NCI-H2107 (cell line): ENCODE results near the gene CADM1.

ENCODE experiments used
- DNase-seq: peaks from one replicate; lab custom pipeline; 2025; lab: John Stamatoyannopoulos, UW

Gene CADM1

DNA sequence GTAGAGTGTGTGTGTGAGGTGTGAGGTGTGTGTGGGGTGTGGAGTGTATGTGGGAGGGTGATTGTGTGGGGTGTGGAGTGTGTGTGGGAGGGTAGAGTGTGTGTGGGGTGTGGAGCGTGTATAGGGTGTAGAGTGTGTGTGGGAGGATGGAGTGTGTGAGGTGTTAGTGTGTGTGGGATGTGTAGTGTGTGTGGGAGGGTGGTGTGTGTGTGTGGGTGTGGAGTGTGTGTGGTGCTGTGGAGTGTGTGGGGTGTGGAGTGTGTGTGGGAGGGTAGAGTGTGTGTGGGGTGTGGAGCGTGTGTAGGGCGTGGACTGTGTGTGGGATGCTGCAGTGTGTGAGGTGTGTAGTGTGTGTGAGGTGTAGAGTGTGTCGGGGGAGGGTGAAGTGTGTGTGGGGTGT is 356.1 kb downstream of the CADM1 start:
- DNase-seq = no peak

DNA sequence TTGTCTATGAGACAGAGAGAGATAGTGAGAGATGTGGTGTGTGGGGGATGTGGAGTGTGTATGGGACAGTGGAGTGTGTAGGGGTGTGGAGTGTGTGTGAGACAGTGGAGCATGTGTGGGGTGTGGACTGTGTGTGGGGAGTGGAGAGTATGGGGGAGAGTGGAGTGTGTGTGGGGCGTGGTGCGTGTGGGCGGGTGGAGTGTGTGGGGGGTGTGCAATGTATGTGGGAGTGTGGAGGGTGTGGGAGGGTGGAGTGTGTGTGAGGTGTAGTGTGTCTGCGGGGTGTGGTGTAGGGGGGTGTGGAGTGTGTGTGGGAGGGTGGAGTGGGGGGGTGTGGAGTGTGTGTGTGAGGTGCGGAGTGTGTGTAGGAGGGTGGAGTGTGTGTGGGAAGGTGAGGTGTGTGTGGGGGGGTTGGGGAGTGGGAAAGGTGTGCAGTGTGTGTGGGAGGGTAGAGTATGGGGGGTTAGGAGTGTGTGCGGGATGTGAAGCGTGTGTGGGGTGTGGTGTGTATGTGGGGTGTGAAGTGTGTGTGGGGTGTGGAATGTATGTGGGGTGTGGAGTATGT is 356.9 kb downstream of the CADM1 start:
- no peak for DNase-seq

DNA sequence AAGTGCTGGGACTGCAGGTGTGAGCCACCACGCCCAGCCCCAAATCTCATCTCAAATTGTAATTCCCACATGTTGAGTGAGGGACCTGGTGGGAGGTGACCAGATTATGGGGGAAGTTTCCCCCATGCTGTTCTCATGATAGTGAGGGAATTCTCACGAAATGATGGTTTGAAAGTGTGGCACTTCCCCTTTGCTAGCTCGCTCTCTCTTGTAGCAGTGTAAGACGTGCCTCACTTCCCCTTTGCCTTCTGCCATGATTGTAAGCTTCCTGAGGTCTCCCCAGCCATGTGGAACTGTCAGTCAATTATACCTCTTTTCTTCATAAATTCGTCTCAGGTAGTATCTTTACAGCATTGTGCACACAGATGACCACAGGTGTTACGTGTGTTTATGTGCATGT is 357.8 kb downstream of the CADM1 start:
- no peak for DNase-seq

DNA sequence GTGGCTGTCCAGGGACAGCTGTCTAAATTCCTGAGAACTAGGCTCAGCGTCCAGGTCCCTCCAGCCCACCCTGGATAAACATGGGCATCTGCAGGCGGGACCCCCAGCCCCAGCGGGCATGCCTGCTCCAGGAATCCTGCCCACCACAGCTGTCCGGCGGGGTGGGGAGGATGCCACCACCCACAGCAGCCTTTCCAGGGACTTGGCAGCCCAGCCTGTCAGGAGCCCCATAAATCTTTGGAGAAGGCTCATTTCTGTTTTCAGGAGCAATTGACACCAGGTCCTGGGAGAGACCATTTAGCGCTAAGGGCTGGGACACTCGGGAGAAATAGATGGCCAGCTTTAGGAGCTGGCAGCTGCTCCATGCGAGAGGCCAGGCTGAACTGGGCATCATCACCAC is 358.9 kb downstream of the CADM1 start:
- no peak for DNase-seq

DNA sequence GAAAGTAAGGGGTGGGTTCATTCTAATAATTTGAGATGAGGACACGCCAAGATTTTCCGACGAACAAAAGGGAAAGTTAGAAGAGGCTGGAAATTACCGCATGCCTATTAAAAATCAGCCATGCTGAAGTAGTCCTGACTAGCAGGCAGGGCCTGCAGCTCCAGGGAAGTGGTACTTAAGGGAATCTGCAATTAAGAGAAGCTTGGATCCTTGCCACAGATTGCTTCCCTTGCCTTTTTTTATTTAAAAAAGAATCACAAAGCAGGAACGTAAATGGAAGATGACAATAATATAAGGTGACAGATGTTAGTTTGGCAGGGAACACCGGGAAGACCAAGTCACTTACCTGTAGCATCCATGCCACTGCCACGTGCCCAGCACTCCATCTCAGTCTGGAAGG is 359.3 kb downstream of the CADM1 start:
- DNase-seq = peak; percentile 22

DNA sequence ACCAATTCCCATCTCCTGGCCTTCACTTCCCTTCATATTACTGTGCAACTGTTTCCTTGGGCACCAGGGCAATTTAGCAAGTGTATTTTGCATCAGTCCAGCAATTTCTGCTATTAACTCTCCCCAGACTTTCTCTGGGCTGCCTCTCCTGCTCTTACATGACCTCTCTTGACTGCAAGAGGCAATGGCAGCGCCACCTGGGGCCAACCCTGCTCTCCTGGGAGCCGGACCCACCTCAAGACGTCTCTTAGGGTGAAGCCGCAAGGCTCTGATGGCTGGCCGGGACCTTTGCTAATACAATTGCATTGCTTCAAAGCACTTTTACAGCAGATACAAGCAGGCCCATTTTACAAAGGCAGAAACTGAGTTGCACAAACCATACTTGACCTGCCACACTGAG is 360.2 kb downstream of the CADM1 start:
- no peak for DNase-seq

DNA sequence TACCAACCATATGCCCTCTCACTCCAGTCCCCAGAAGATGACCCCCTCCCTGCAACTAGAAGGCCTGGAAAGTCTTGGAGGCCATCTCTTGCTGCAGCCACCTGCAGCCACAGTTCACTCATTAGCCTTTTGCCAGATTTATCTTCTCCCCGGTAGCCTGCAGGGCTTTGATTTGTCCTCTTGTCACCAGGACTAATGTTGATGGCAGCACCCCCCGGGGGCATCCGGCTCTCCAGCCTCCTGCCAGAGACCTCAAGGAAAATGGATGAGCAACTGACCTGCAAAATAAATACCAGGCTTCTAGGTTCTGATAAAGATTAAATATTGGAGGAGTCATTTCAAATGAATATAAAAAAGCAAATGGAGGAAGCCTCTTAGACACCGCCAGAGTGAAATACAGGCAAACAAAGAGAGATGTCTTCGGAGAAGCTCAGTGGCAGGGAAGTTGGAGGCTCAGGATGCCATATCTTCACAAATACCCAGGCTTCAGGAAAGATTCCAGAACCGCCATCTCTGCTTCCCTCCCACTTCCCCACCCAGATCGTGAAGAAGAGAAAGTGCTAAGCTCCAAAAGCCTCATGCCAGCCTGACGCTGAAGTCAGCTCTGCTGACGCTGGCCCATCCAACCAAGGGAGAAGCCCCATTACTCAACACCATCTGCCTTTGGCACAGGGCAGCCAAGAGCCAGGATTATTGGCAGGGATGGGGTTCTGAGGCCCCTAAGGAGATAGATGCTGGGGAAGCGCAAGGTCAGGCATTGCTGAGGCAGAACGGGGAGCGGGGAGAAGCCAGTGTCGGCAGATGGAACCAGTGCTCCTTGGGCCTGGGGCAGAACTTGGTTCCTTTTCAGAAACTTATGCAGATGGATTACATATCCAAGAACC is 362.7 kb downstream of the CADM1 start:
- DNase-seq = no peak

DNA sequence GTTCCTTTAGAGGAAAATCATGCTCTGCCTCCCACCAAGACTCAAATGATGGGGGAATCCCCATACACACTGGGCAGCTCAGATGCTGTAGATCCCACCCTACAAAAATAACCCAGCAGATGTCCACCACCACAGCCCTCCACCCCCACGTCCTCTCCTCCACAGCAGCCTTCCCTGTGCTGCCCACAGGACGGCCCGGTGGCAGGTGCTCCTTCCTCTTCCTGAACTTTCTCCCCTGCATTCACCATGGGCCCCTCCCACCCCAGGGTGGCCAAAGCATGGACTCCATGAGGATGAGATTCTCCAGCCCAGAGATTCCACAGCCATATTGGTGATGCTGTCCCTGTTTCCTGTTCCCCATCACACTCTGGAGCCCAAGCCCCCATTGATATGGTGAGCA is 368.3 kb downstream of the CADM1 start:
- DNase-seq = no peak

DNA sequence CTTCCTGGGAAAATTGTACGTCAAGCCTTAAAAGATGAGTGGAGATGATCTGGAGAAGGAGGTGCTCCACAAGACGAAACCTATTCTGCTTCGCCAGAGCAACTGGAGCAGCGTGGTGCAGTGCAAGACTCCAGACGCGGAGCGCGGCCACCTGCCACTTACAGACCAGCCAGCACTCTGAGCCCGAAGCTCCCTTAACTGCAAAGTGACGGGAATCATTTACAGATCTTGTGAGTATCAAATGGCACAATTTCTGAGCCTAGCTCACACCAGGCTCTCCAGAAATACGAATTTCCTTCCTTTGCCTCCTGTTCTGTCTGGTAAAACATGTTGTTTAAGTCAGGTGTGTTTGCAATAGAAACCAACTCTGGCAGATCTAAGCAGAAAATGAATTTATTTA is 369.3 kb downstream of the CADM1 start:
- DNase-seq = peak; percentile 58

DNA sequence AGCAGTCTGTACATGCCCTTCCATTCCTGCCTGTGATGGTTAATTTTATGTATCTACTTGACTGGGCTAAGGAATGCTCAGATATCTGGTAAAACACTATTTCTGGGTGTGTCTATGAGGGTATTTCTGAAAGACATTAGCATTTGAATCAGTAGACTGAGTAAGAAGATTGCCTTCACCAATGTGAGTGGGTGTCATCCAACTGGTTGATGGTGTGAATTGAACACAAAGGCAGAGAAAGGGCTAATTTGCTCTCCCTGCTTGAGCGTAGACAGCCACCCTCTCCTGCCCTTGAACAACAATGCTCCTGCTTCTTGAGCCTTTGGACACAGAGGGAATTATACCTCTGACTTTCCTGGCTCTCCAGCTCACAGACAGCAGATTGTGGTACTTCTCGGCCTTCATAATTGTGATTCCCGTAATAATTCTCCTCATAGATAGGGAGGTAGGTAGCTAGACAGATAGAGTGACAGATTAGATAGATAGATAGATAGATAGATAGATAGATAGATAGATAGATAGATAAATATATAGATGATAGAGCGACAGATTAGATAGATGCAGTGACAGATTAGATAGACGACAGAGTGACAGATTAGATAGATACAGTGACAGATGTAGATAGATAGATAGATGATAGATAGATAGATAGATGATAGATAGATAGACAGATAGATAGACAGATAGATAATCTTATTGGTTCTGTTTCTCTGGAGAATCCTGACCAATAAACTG is 370.6 kb downstream of the CADM1 start:
- DNase-seq = no peak

DNA sequence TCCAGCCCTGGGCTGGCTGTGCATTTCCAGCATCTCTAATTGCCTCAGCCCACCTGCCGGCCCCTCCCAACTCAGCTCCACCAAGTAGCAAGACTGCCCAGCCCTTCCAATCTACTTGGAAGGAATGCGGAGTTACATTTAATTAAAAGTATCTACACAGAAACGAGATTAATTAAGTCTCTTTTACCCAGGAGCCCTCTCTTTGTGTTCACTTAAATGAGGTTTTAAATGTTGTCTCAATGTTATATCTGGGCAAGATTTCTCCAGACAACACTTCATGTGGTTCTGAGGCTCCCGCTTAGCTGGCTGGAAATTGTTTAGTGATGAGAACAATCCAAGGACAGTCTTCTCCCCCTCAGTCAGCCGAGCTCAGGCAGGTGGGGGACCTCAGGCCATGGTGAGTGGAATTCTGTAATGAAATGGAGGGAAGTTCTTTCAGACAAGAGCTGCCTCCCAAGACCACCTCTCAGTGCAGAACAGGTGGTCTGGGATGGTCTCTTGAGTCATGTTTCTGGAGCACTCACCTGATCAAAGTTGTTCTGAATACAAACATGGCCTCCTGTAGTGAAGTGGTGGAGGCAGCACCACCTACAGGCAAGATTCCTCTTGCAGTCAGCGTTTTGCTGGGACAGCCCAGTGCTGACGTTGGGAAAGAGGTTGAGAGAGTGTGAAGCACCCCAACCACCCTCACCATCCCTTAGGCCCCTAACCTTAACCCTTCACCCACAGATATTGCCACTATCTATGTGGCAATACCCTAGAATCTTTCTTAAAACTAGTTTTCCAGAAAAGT is 371.6 kb downstream of the CADM1 start:
- no peak for DNase-seq

DNA sequence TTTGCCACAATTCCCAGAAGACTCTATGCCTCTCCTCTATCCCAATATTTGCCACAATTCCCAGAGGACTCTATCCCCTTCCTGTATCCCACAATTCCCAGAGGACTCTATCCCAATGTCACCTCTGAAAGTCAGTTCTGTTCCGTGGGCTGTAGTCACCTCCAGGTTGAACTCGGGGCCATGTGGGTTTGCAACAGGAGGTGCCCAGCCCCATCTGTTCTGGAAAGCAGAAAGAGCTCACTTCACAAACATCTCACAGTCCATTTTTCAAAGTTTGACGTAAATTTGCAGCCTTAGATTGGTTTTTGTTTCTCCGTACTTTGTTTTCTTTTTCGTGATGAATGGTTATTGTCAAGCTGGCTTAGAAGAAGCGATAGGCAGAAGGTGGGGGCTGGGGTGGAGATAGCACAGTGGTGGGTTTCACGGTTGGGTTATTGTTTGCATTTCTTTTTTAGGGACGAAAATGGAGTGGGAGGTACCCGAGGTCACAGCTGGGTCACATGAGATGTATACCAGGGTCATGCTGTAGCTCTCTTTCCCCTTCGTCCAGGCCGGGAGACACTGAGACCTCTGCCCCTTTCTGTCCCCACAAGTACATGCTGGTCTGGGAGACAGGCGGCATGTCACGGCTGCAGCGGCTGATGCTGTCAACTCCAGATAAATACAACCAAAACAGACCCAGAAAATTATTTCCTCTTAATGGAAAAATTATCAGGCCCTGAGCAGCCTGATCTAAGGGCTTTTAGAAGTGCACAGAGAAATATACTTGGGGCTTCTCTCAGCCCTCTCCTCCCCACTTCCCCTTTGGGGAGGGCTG is 374.5 kb downstream of the CADM1 start:
- DNase-seq = no peak

DNA sequence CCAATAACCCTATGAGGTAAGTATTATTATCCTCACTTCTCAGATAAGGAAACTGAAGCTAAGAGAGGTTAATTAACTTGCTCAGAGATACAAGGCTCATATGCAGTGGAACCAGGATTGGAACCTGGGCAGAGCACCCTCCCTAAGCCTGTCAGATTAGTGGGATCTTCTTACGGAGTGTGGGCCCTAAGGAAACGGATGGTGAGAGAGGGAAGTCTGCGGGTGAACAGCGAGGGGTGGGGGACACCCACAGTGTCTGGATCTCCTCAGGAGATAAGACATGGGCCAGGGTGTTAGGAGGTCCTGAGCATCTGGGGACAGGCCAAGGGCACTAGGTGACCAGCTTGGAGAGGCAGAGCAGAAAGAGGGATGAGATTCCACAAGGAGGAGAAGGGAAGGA is 376.0 kb downstream of the CADM1 start:
- no peak for DNase-seq

DNA sequence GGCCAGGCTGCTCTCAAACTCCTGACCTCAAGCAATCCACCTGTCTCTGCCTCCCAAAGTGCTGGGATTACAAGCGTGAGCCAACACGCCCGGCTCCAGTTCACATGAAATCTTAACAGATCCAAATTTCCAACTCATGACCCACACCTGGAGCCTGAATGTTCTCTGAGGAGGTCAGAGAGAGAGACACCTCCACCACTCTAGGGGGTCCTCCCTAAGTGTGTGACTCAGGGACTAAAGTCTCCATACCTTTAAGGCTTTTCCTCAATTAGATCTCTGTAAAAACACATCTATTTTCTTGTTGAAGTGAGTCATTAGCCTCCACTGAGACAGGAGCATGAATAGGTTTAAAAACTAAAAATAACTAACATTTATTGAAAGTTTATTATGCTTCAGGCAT is 376.4 kb downstream of the CADM1 start:
- no peak for DNase-seq

DNA sequence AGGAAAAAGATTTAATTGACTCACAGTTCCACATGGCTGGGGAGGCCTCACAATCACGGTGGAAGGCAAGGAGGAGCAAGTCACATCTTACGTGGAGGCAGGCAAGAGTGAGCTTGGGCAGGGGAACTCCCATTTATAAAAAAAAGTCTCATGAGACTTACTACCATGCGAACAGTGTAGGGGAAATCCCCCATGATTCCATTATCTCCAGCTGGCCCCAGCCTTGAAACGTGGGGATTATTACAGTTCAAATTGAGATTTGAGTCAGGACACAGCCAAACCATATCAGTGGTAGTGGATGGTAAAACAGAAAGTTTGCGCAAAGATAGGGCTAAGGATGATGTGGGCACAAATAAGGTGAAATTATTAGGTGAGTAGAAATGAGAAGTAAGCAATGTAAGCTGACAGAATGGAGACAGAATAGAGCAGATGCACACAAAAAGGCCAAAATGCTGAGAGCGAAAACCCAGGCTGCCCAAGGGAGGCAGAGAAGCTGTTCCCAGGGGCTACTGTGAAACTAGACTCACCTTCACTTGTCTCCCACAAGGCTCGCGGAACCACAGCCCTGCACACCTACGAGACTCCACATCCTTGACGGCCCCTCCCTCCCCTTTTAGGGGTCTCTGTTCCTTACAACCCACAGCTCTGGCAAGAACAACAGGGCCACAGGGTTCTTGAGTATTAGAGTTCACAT is 377.6 kb downstream of the CADM1 start:
- DNase-seq = no peak

DNA sequence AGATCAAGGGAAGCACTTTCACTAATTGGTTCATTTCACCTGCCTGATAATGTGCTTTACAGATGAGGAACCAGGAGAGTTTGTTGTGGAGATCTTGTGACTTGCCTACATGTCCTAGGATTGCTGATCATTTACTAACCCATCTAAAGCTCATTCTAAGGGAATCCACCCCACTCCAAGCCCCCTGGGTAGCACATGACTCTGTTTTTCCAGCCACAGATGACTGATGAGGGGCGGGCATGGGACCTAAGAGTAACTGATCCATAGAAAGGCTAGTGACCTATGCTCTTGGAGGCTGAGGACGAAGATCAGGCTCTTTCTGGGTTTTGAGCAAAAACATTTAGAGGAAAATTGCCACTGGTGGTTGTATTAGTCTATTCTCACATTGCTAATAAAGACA is 378.1 kb downstream of the CADM1 start:
- DNase-seq = no peak

DNA sequence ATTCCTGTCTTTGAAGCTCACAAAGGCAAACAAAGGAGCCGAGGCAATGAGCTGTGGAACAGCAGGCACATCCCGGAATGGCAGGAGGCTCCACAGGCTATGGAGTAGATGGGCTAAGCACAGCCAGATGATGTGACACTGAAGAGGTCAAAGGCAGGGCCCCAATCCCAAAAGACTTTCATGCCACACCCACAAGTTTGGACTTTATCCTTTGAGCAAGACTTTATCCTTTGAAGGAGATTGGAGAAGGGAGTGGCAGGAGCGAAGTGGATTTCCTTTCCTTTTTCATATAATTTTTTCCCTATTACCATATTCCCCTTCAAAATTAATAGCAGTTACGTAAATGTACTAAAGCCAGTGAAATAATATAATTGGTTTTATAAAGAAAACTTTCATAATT is 379.4 kb downstream of the CADM1 start:
- no peak for DNase-seq

DNA sequence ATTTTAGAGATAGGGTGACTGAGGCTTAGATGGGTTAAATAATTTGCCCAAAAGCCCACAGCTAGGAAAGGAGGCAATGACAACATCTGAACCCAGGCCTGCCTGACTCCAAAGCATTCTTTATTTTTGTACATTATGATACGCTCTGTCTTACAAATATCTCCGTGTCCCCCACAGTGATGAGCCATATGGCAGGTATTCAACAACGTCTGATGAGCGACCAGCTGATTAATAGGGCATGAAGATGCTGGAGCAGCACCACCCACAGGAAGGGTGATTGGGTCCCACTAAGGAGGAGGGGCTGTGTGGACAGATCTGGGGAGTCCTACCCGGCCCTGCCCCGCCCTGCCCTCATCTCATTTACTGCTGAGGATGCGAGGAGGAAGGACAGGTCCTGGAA is 380.6 kb downstream of the CADM1 start:
- no peak for DNase-seq

DNA sequence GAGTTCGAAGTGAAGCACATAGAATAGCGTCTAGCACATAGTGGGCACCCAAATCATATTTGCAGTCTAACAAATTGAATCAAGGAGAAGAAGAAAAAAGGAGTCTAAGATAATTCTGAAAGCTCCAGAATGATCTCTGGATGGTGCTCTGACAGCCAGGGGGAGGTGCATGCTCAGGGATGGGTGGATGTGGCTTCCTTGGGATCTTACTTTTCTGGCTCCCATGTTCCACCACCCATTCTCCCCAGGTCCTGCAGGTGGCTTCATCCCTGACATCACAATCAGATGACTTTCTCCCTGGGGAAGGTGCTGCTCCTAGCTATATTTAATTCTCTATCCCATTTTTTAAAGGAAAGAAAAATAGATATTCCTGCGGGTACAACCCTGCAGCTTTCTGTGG is 381.9 kb downstream of the CADM1 start:
- no peak for DNase-seq
